Mucosa of descending colon (tissue), 3 donors: ENCODE data around the gene AMFR. TPM values are rescaled to one million over a fixed set of nuclear protein-coding genes. Genes with fewer than 3 reads are reported as not detected.
"Not testable (repeated sequence)": the region's sequence is repeated elsewhere in the genome, so short reads cannot be mapped to it uniquely, and the experiment has no call there.

ENCODE experiments used
- ATAC-seq: fragments of 200-7000 bp; cut with Tn5 transposase; one replicate; pipeline ENCODE4 v1.9.1; 2020; ENCODE audit warnings: mild to moderate bottlenecking, moderate library complexity
- DNase-seq, 3 donors: peaks; one replicate each; pipeline ENCODE4 v3.0.0-alpha.2; 2020
- H3K36me3 ChIP-seq: fragments of 200-600 bp; one replicate; pipeline ENCODE4 v1.8.0; 2021; ENCODE audit warnings: low read depth, mild to moderate bottlenecking
- H3K4me1 ChIP-seq: fragments of 200-600 bp; one replicate; pipeline ENCODE4 v1.8.0; 2021; ENCODE audit warnings: low read depth, mild to moderate bottlenecking
- H3K4me3 ChIP-seq: fragments of 200-600 bp; one replicate; pipeline ENCODE4 v1.8.0; 2021; ENCODE audit warnings: mild to moderate bottlenecking
- H3K9me3 ChIP-seq: fragments of 200-600 bp; one replicate; pipeline ENCODE4 v1.8.0; 2021; ENCODE audit warnings: mild to moderate bottlenecking
- CTCF ChIP-seq: fragments of 200-600 bp; IDR thresholded peaks from one replicate; pipeline ENCODE4 v1.8.0; 2022; ENCODE audit warnings: antibody characterized with exemption, mild to moderate bottlenecking
- intact Hi-C, 2 donors: fragments of 100-400 bp; cut with DNase I in 1 of 2; cut with micrococcal nuclease in 1 of 2; formaldehyde crosslinking; loops; one replicate each; pipeline versions ENCODE4 v1.11.0 to v1.11.1; 2022; cut with DNase I, micrococcal nuclease
- total RNA-seq, 3 donors: library from RNA; stranded (reverse); fragmentation: NEBNext Ultra II Directional in 2 of 3; extraction: Animal tissue kit (Norgen Biotek cat#: 25700) in 2 of 3; gene quantifications; one replicate each; pipeline versions ENCODE4 v1.2.1 to v1.2.4, GENCODE V29; 2021 to 2023
- donor health status: DM: no; HTN: no; CAD: no; lungs with moderate emphysema.
- donor health status: DM: no; HTN: no; CAD: no.
- donor health status: DM: no; HTN: yes; CAD: no.

AMFR gene
- total RNA-seq, 3 donors from 2014 or later: 83.3 to 116 (median 102) TPM

GRCh38 chr16:56401482-56401881, 23.9 kb downstream of the AMFR start:
- peaks cover 8% of the 10 kb centered on the region for H3K36me3 ChIP-seq
- H3K4me3 ChIP-seq: no peak overlapping the region
- intact Hi-C loops: no loop called here

GRCh38 chr16:56400458-56400857, 24.9 kb downstream of the AMFR start:
- DNase-seq: no peak
- H3K9me3 ChIP-seq: no peaks in the 10 kb centered on the region
- H3K4me1 ChIP-seq: no peaks in the 10 kb centered on the region
- TF ChIP-seq CTCF: no peak
- intact Hi-C loops: no loop called here
- H3K36me3 ChIP-seq: peaks cover 8% of the 10 kb centered on the region
- no peak overlapping the region for H3K4me3 ChIP-seq
- ATAC-seq: no peak

More at GRCh38 chr16:56401482-56401881, 23.9 kb downstream of the AMFR start:
- peak; percentile 86 for ATAC-seq
- no peak for TF ChIP-seq CTCF
- Histone ChIP-seq H3K9me3 (no peaks in the 10 kb centered on the region), H3K4me1 (no peaks in the 10 kb centered on the region)
- DNase-seq: no peak

GRCh38 chr16:56399486-56399885, 25.9 kb downstream of the AMFR start:
- Histone ChIP-seq H3K4me3 (no peak overlapping the region), H3K36me3 (peaks cover 8% of the 10 kb centered on the region), H3K9me3 (no peaks in the 10 kb centered on the region), H3K4me1 (no peaks in the 10 kb centered on the region)
- DNase-seq (no peak), ATAC-seq (no peak)
- no peak for TF ChIP-seq CTCF
- intact Hi-C loops: no loop called here

- no peak overlapping the region for H3K4me3 ChIP-seq
- ATAC-seq: no peak
- no peak for TF ChIP-seq CTCF
- no peaks in the 10 kb centered on the region for H3K4me1 ChIP-seq
- intact Hi-C loops: no loop called here
- peaks cover 8% of the 10 kb centered on the region for H3K36me3 ChIP-seq
- no peaks in the 10 kb centered on the region for H3K9me3 ChIP-seq
- no peak for DNase-seq
Measured at GRCh38 chr16:56399047-56399446, 26.3 kb downstream of the AMFR start.

GRCh38 chr16:56396724-56397123, 28.6 kb downstream of the AMFR start:
- H3K36me3 ChIP-seq, ATAC-seq, intact Hi-C loops, H3K9me3 ChIP-seq, H3K4me3 ChIP-seq, H3K4me1 ChIP-seq, DNase-seq: not testable (repeated sequence)

- ATAC-seq (no peak), DNase-seq (no peak)
- H3K4me3 ChIP-seq: no peak overlapping the region
- no peaks in the 10 kb centered on the region for H3K36me3 ChIP-seq
- intact Hi-C loops: no loop called here
- H3K9me3 ChIP-seq: no peaks in the 10 kb centered on the region
- no peaks in the 10 kb centered on the region for H3K4me1 ChIP-seq
- TF ChIP-seq CTCF: no peak
Measured at GRCh38 chr16:56389554-56389953, 35.8 kb downstream of the AMFR start.
